DMS153 treated with DMSO at 0.1 percent for 48 hours (cell line): ENCODE results near the gene KREMEN1.

Experiments used
- DNase-seq: peaks from one replicate; lab custom pipeline; 2025; ENCODE audit not compliant: unreplicated experiment; lab: John Stamatoyannopoulos, UW

Gene KREMEN1

GRCh38 chr22:29048822-29049654, 23.8 kb upstream of the KREMEN1 start:
- peak; percentile 8 for DNase-seq

GRCh38 chr22:29049655-29050263, 23.1 kb upstream of the KREMEN1 start:
- peak; percentile 56 for DNase-seq

GRCh38 chr22:29050457-29050856, 22.4 kb upstream of the KREMEN1 start:
- DNase-seq = no peak

GRCh38 chr22:29053048-29053702, 19.7 kb upstream of the KREMEN1 start:
- DNase-seq = no peak

GRCh38 chr22:29054251-29054767, 18.5 kb upstream of the KREMEN1 start:
- no peak for DNase-seq

GRCh38 chr22:29055192-29055830, 17.5 kb upstream of the KREMEN1 start:
- no peak for DNase-seq

- DNase-seq = no peak
Measured at GRCh38 chr22:29056472-29056871, 16.4 kb upstream of the KREMEN1 start.

- DNase-seq = no peak
Measured at GRCh38 chr22:29060251-29060869, 12.5 kb upstream of the KREMEN1 start.

GRCh38 chr22:29060931-29061330, 11.9 kb upstream of the KREMEN1 start:
- DNase-seq = no peak

GRCh38 chr22:29061773-29062172, 11.1 kb upstream of the KREMEN1 start, which contains the start of gene C22orf31:
Gene C22orf31, minus strand, starts transcription at chr22:29061831. Its CDS starts 39 bp downstream, at chr22:29061792.
- DNase-seq = no peak

GRCh38 chr22:29062286-29062821, 10.5 kb upstream of the KREMEN1 start:
- DNase-seq = peak; percentile 21

GRCh38 chr22:29065468-29066190, 7.2 kb upstream of the KREMEN1 start:
- no peak for DNase-seq

- no peak for DNase-seq
Measured at GRCh38 chr22:29069463-29069862, 3.4 kb upstream of the KREMEN1 start.

GRCh38 chr22:29070490-29070889, 2.3 kb upstream of the KREMEN1 start:
- no peak for DNase-seq

- DNase-seq = peak; percentile 40
Measured at GRCh38 chr22:29071261-29072045, 1.4 kb upstream of the KREMEN1 start.

GRCh38 chr22:29072193-29072978, 449 bp upstream of the KREMEN1 start:
- DNase-seq = peak; percentile 74

GRCh38 chr22:29073618-29074275, 912 bp downstream of the KREMEN1 start:
- DNase-seq = peak; percentile 22
